ENCODE measurements around the gene GSTA4. TPM values are rescaled to one million over a fixed set of nuclear protein-coding genes. Genes with fewer than 3 reads are reported as not detected.
A peak's percentile ranks its signal among the peaks of the same experiment; 100 is the strongest.

GSTA4 gene
- total and polyA plus RNA-seq, 2 of the 13 experiments (the other 11 are each of a cell fraction or from before 2014, with no cell fraction given) = 34.1 to 53.6 TPM

GRCh38 chr6:52994031-52994838 is 849 bp downstream of the GSTA4 start (continued):
- TF ChIP-seq ZNF646 (CRISPR knock-in tag; IDR thresholded peaks at IDR 0.05) (no peak), XBP1 (CRISPR knock-in tag; IDR thresholded peaks at IDR 0.05) (no peak), NONO (IDR thresholded peaks at IDR 0.05) (no peak), NONO (CRISPR knock-in tag; conservative IDR thresholded peaks at IDR 0.05) (no peak), ZC3H13 (CRISPR knock-in tag; IDR thresholded peaks at IDR 0.05) (no peak), PHB2 (IDR thresholded peaks at IDR 0.05; ENCODE audit: partially characterized antibody) (no peak), ZFY (CRISPR knock-in tag; IDR thresholded peaks at IDR 0.05) (peak; percentile 75), ZFP91 (CRISPR knock-in tag; IDR thresholded peaks at IDR 0.05; ENCODE audit: borderline replicate concordance) (no peak), ZBTB21 (CRISPR knock-in tag; IDR thresholded peaks at IDR 0.05) (no peak), ZNF333 (CRISPR knock-in tag; IDR thresholded peaks at IDR 0.05; ENCODE audit: borderline replicate concordance) (peak; percentile 56; the same call in 1 of the 2 replicates), FOXJ3 (CRISPR knock-in tag; IDR thresholded peaks at IDR 0.05; ENCODE audit: borderline replicate concordance) (no peak), KDM5B (CRISPR knock-in tag; IDR thresholded peaks at IDR 0.05; ENCODE audit: borderline replicate concordance) (0 out of 2 replicates have a peak, but pooled peaks have one; percentile 33), ZNF263 (CRISPR knock-in tag; IDR thresholded peaks at IDR 0.05) (0 out of 2 replicates have a peak, but pooled peaks have one; percentile 26), ZNF468 (CRISPR knock-in tag; IDR thresholded peaks at IDR 0.05) (no peak), ZNF460 (CRISPR knock-in tag; IDR thresholded peaks at IDR 0.05; ENCODE audit: borderline replicate concordance) (no peak), ZBTB25 (CRISPR knock-in tag; IDR thresholded peaks at IDR 0.05) (no peak), ZNF274 (CRISPR knock-in tag; IDR thresholded peaks at IDR 0.05) (no peak), NFRKB (IDR thresholded peaks at IDR 0.05) (no peak)
